ENCODE data around the gene REELD1. TPM values are rescaled to one million over a fixed set of nuclear protein-coding genes. Genes with fewer than 3 reads are reported as not detected.

Gene REELD1
- total and polyA plus RNA-seq, 2 of the 4 experiments (the other 2 are of a cell fraction): not detected

DNA sequence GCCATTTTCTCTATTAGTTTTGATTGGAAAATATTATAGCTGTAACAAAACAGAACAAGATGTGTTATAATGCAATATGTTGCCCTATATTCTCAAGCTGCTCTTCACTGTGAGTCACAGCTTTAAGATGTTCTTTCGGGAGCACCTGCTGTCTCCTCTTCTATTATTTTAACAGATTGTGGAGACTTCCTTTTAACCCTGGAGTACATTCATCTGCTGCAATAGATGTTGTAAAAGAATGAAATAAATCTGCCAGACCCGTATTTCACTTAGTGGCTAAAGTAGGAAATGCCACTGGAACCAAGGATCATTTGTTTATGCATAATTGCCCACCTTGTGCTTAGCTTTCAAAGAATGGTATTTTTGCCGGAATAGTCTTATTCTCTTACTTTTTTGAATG lies 27.7 kb upstream of the REELD1 start:
- Histone ChIP-seq H2BK20ac (ENCODE audit: low read depth, low read length) (no peak overlapping the region), H2AK9ac (replicated peaks; ENCODE audit: low read depth, low read length, poor library complexity) (no peak overlapping the region), H3K4me1 (ENCODE audit: control insufficient read depth, insufficient read depth, low read length) (no peaks in the 10 kb centered on the region), H4K5ac (ENCODE audit: low read depth, low read length) (no peak overlapping the region), H3K4me3 (ENCODE audit: insufficient read depth, low read depth, low read length) (no peak overlapping the region), H3K4ac (ENCODE audit: low read depth, low read length) (no peak overlapping the region), H2AK5ac (ENCODE audit: low read depth, low read length) (no peak overlapping the region), H3K27ac (ENCODE audit: insufficient read depth, low read length) (no peak overlapping the region), H3K79me1 (ENCODE audit: low read depth in 1 of 2, low read length in 2 of 2) (peaks cover 8 to 10% of the 10 kb centered on the region in 2 experiments; a peak in 2 of 4 replicates), H3K14ac (replicated peaks; ENCODE audit: low read depth, low read length) (no peak overlapping the region), H3K36me3 (ENCODE audit: control insufficient read depth, insufficient read depth, low read length) (peaks cover 16% of the 10 kb centered on the region), H3K23ac (ENCODE audit: low read depth, low read length) (no peak overlapping the region), H2BK5ac (ENCODE audit: low read depth, low read length, poor library complexity, severe bottlenecking) (no peak overlapping the region), H3K18ac (ENCODE audit: low read depth, low read length) (no peak overlapping the region), H3K27me3 (ENCODE audit: control insufficient read depth, insufficient read depth, low read length) (no peaks in the 10 kb centered on the region), H3K4me2 (ENCODE audit: low read depth, low read length) (no peak overlapping the region), H3K9me3 (ENCODE audit: control insufficient read depth, insufficient read depth, low read length) (no peaks in the 10 kb centered on the region), H2BK120ac (ENCODE audit: low read depth, low read length) (no peak overlapping the region), H4K20me1 (ENCODE audit: insufficient read depth, low read length) (no peaks in the 10 kb centered on the region), H4K91ac (ENCODE audit: insufficient read depth, low read depth, low read length) (no peak overlapping the region), H3K56ac (ENCODE audit: extremely low read depth, insufficient read depth, low read length) (no peak overlapping the region), H2BK15ac (ENCODE audit: low read depth, low read length) (no peak overlapping the region), H3K9me1 (ENCODE audit: insufficient read depth, low read length) (no peaks in the 10 kb centered on the region), H4K8ac (ENCODE audit: low read depth in 2 of 2, low read length in 2 of 2) (no peak overlapping the region), H2AFZ (replicated peaks; ENCODE audit: low read length, poor library complexity) (no peak overlapping the region), H3K9ac (ENCODE audit: low read depth, low read length) (no peak overlapping the region)
- in situ Hi-C loops (cut with MboI; ENCODE audit: low sequenced_read_pairs) (no loop called here), dilution Hi-C loops (cut with HindIII; ENCODE audit: low sequenced_read_pairs, unreplicated experiment) (no loop called here), intact Hi-C loops (cut with micrococcal nuclease) (loop anchor here (10.0 kb wide), 1 partner anchor 982 kb away; no protein-coding TSS in a partner anchor)
- TF ChIP-seq RFX5 (IDR thresholded peaks at IDR 0.05; ENCODE audit: low read depth, low read length) (no peak), CHD1 (IDR thresholded peaks at IDR 0.05; ENCODE audit: low read depth, low read length) (no peak), POLR2A (IDR thresholded peaks at IDR 0.05; ENCODE audit: low read depth, low read length) (no peak), NFE2L2 (IDR thresholded peaks at IDR 0.05; ENCODE audit: low read depth, low read length) (no peak), RAD21 (IDR thresholded peaks at IDR 0.05; ENCODE audit: low read length) (no peak), SMC3 (IDR thresholded peaks at IDR 0.05; ENCODE audit: low read depth, low read length) (no peak)
- TF ChIP-seq, protein P1, sequence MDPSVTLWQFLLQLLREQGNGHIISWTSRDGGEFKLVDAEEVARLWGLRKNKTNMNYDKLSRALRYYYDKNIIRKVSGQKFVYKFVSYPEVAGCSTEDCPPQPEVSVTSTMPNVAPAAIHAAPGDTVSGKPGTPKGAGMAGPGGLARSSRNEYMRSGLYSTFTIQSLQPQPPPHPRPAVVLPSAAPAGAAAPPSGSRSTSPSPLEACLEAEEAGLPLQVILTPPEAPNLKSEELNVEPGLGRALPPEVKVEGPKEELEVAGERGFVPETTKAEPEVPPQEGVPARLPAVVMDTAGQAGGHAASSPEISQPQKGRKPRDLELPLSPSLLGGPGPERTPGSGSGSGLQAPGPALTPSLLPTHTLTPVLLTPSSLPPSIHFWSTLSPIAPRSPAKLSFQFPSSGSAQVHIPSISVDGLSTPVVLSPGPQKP (IDR thresholded peaks at IDR 0.05; ENCODE audit: borderline replicate concordance, low read depth, low read length): no peak
- ATAC-seq (ENCODE audit: low read depth) (no peak), DNase-seq (no peak)
- no TSS peak for BruUV-seq (replicated peaks)
- ChIA-PET POLR2A (ENCODE audit: unreplicated experiment) (no interaction called here), CTCF (no interaction called here)
- no CpG with 5 or more reads among the region's 3 CpGs for WGBS, 2 experiments (ENCODE audit: extremely low coverage in 2 of 2, insufficient read length in 1 of 2)

Data from IMR-90 (cell line).